HG03108 (cell line): ENCODE data around the gene NSD1.
A peak's percentile ranks its signal among the peaks of the same experiment; 100 is the strongest.
"Not testable (repeated sequence)": the region's sequence is repeated elsewhere in the genome, so short reads cannot be mapped to it uniquely, and the experiment has no call there.

Experiments used
- ATAC-seq: cut with Tn5 transposase; IDR thresholded peaks from one replicate; pipeline ENCODE4 v1.9.1; 2021; ENCODE audit warnings: moderate library complexity; ENCODE audit not compliant: unreplicated experiment

NSD1 gene

GRCh38 chr5:177124486-177124991 lies 9.0 kb upstream of the NSD1 start:
- peak; percentile 61 for ATAC-seq

GRCh38 chr5:177126771-177127170 lies 6.8 kb upstream of the NSD1 start:
- no peak for ATAC-seq

- ATAC-seq = no peak
Observed at GRCh38 chr5:177128551-177128981, 5.0 kb upstream of the NSD1 start.

- ATAC-seq = no peak
Observed at GRCh38 chr5:177130211-177131018, 3.2 kb upstream of the NSD1 start.

- ATAC-seq = no peak
Observed at GRCh38 chr5:177131019-177131320, 2.6 kb upstream of the NSD1 start.

GRCh38 chr5:177131352-177132135 lies 2.0 kb upstream of the NSD1 start:
- ATAC-seq = no peak

- ATAC-seq = no peak
Observed at GRCh38 chr5:177132136-177133095, 1.2 kb upstream of the NSD1 start.

GRCh38 chr5:177133853-177134696 lies 502 bp downstream of the NSD1 start:
- ATAC-seq = peak; percentile 19

- ATAC-seq = no peak
Observed at GRCh38 chr5:177134697-177135225, 1.2 kb downstream of the NSD1 start.

- ATAC-seq = no peak
Observed at GRCh38 chr5:177140312-177140711, 6.7 kb downstream of the NSD1 start.

- no peak for ATAC-seq
Observed at GRCh38 chr5:177141496-177141895, 7.9 kb downstream of the NSD1 start.

- no peak for ATAC-seq
Observed at GRCh38 chr5:177142098-177142611, 8.6 kb downstream of the NSD1 start.

- no peak for ATAC-seq
Observed at GRCh38 chr5:177142778-177143177, 9.2 kb downstream of the NSD1 start.

GRCh38 chr5:177146891-177147638 lies 13.5 kb downstream of the NSD1 start:
- ATAC-seq = no peak

GRCh38 chr5:177150061-177150460 lies 16.5 kb downstream of the NSD1 start:
- ATAC-seq = not testable (repeated sequence)

- ATAC-seq = no peak
Observed at GRCh38 chr5:177154003-177154643, 20.6 kb downstream of the NSD1 start.

- ATAC-seq = no peak
Observed at GRCh38 chr5:177162379-177162778, 28.8 kb downstream of the NSD1 start.

GRCh38 chr5:177163500-177163899 lies 29.9 kb downstream of the NSD1 start:
- no peak for ATAC-seq
